Bronchial epithelial cell (primary cell): ENCODE data around the gene CA5B. TPM values are rescaled to one million over a fixed set of nuclear protein-coding genes. Genes with fewer than 3 reads are reported as not detected.
A peak's percentile ranks its signal among the peaks of the same experiment; 100 is the strongest.
"Not testable (repeated sequence)": the region's sequence is repeated elsewhere in the genome, so short reads cannot be mapped to it uniquely, and the experiment has no call there.

Experiments
- DNase-seq: peaks from one replicate; pipeline ENCODE4 v3.0.0-alpha.2; 2010; ENCODE audit warnings: low read depth
- FAIRE-seq: peaks from 2 replicates; lab custom pipeline; 2011; peaks lifted over from hg19 to GRCh38; lab: Jason Lieb, UNC
- H3K27me3 ChIP-seq: 2 replicates; pipeline ENCODE4 v1.5.1; 2011; ENCODE audit warnings: low read length; ENCODE audit not compliant: control insufficient read depth, insufficient read depth
- H3K36me3 ChIP-seq: 2 replicates; pipeline ENCODE4 v1.5.1; 2011; ENCODE audit warnings: low read length; ENCODE audit not compliant: control insufficient read depth, insufficient read depth
- H3K4me3 ChIP-seq: 2 replicates; pipeline ENCODE4 v1.5.1; 2011; ENCODE audit warnings: mild to moderate bottlenecking, low read depth, low read length, control low read depth
- total RNA-seq: library from RNA; depleted of rRNA; stranded (reverse); fragments of >200 nt; gene quantifications from 2 replicates; pipeline ENCODE4 v1.2.1, GENCODE V29; 2014
- TF ChIP-seq, protein P1 (sequence below): IDR thresholded peaks from 2 replicates; pipeline ENCODE4 v1.5.1; 2011; ENCODE audit warnings: mild to moderate bottlenecking, moderate library complexity, low read length, control low read depth, inconsistent platforms; ENCODE audit not compliant: insufficient read depth, severe bottlenecking

CA5B gene
- total RNA-seq, 1 donor from 2014 or later, result 6.1 TPM

DNA sequence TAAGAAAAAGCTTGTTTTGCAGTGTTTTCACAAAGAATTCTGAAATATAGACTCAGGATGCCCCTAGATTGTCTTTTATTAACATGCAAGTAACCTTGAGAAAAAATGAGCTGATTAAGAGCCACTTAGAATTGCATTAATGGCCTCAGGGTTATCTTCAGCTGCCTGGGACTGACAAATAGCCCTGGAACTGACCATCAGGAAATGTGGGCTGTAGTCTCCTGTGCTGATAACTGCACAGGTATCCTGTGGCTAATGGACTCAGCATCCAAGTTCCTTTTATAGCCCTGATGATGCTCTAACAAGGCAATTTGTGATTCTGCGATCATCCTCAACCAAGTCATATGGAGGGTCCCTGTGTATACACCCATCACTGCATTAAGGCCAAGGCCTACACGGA is 17.0 kb downstream of the CA5B start:
- FAIRE-seq (peak; percentile 23), DNase-seq (no peak)
- no peak overlapping the region for H3K4me3 ChIP-seq
- no peaks in the 10 kb centered on the region for H3K27me3 ChIP-seq
- TF ChIP-seq, protein P1, sequence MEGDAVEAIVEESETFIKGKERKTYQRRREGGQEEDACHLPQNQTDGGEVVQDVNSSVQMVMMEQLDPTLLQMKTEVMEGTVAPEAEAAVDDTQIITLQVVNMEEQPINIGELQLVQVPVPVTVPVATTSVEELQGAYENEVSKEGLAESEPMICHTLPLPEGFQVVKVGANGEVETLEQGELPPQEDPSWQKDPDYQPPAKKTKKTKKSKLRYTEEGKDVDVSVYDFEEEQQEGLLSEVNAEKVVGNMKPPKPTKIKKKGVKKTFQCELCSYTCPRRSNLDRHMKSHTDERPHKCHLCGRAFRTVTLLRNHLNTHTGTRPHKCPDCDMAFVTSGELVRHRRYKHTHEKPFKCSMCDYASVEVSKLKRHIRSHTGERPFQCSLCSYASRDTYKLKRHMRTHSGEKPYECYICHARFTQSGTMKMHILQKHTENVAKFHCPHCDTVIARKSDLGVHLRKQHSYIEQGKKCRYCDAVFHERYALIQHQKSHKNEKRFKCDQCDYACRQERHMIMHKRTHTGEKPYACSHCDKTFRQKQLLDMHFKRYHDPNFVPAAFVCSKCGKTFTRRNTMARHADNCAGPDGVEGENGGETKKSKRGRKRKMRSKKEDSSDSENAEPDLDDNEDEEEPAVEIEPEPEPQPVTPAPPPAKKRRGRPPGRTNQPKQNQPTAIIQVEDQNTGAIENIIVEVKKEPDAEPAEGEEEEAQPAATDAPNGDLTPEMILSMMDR, result no peak
- no peaks in the 10 kb centered on the region for H3K36me3 ChIP-seq

DNA sequence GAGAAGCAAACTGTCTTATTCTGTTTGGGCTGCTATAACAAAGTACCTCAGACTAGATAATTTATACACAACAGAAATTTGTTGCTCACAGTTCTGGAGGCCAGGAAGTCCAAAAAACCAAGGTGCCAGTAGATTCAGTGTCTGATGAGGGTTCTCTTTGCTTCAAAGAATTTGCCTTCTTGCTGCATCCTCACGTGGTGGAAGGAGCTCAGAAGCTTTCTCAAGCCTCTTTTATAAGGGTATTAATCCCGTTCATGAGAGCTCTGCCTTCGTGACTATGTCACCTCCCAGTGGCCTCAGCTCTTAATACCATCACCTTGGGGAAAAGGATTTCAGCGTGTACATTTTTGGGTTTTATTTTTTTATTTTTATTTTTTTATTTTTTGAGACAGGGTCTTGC is 20.1 kb downstream of the CA5B start:
- Histone ChIP-seq H3K4me3 (no peak overlapping the region), H3K27me3 (no peaks in the 10 kb centered on the region), H3K36me3 (no peaks in the 10 kb centered on the region)
- no peak for DNase-seq
- no peak for FAIRE-seq
- TF ChIP-seq, protein P1, result no peak

DNA sequence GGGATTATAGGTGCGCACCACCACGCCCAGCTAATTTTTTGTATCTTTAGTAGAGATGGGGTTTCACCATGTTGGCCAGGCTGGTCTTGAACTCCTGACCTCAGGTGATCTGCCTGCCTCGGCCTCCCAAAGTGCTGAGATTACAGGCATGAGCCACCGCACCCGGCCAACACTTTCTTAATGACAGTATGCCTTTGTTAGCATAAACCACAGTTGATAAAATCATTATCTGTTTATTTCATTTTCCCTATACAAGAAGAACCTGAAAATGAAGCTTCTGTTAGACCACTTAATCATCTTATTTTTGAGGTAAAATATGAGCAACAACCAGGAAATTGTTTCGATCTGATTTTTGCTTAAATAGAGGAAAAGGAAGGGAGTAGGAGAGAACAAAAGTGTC is 21.8 kb downstream of the CA5B start:
- not testable (repeated sequence) for FAIRE-seq, H3K4me3 ChIP-seq, H3K27me3 ChIP-seq, DNase-seq, H3K36me3 ChIP-seq

DNA sequence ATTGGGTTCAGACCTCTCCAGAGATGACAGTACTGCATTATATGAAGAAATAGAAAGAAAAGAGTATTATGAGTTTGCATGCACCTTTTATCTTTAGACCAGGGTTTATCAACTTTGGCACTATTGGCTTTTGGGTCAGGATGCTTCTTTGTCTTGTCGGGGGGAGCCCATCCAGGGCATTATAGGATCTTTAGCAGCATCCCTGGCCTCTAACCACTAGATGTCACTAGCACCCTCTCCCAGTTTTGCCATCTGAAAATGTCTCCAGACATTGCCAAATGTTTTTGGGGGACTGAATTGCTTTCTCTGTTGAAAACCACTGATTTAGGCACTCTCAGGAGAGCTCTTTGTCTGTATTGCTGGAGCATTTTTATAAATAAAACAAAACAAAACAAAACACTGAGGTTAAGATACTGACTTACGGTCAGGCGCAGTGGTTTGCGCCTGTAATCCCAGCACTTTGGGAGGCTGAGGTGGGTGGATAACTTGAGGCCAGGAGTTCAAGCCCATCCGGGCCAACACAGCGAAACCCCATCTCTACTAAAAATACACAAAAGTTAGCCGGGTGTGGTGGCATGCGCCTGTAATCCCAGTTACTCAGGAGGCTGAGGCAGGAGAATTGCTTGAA is 23.6 kb downstream of the CA5B start:
- no peak for DNase-seq
- TF ChIP-seq, protein P1, result peak; percentile 69
- Histone ChIP-seq H3K36me3 (no peaks in the 10 kb centered on the region), H3K27me3 (no peaks in the 10 kb centered on the region), H3K4me3 (no peak overlapping the region)
- no peak for FAIRE-seq

DNA sequence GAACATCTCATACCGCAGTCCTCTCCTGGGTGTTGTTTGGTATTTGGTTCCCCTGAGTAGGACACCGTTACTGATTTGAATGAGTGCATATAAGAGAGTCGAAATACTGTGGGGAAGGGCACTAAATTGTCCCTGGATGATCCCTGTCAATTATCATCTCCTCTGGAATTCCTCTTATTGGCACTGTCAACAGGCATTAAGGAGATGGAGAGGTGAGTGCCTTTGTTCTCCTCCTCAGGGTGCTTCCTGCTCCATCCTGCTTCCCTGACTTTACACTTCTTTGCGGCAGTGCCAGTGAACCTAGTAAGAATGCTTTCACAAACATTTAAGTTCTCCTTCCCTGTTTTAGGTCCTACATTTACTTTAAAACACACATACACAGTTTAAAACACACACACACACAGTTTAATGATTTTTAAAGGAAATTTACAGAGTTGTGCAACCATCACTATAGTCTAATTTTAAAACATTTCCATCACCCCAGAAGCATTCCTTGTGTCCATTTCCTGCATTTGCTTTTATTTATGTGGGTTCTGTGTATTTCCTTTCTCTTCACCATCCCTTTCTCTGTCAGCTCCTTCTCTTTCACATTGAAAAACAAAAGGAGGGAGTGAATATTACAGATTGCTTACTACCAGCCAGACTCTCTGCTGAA is 31.4 kb downstream of the CA5B start:
- TF ChIP-seq, protein P1, result no peak
- H3K36me3 ChIP-seq, result no peaks in the 10 kb centered on the region
- H3K4me3 ChIP-seq, result no peak overlapping the region
- no peaks in the 10 kb centered on the region for H3K27me3 ChIP-seq
- no peak for FAIRE-seq
- DNase-seq, result no peak

DNA sequence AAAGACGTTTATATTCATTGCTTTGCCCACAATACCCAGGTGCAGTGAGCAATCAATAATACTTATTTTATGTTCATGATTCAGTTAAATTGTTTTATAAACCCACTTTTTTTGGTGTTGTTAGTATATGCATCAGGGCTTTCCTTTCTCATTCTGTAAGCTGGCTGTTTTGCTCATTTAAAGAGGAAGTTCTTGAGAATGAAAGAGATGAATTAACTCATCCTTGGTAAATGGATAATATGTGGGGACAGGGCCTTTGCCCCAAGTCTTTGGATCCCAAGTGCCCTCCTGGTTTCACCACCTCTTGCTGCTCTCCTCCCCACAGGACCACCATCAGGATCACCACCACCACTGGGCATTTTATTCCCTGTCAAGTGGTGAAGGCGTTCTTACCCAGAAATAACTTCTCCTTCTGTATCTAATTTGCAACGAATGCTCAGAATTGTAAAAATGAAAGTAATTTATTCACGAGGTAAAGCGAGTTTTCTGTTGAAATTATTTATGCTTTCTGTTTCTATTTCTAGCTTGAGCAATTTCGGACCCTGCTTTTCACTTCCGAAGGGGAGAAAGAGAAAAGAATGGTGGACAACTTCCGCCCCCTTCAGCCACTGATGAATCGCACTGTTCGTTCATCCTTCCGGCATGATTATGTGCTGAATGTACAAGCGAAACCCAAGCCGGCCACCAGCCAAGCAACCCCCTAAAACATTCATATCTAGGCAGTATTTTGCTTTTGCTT is 44.1 kb downstream of the CA5B start:
- TF ChIP-seq, protein P1, result no peak
- DNase-seq, result no peak
- H3K4me3 ChIP-seq, result no peak overlapping the region
- FAIRE-seq, result no peak
- no peaks in the 10 kb centered on the region for H3K27me3 ChIP-seq
- H3K36me3 ChIP-seq, result peaks cover 1% of the 10 kb centered on the region
